HEK293 (cell line): Measurements from ENCODE around the gene ZBED1.
A peak's percentile ranks its signal among the peaks of the same experiment; 100 is the strongest.

Experiments used
- GFI1B ChIP-seq: fragments of 450-650 bp; formaldehyde crosslinking; IDR thresholded peaks from 2 replicates; pipeline ENCODE4 v1.5.1; 2016; ENCODE audit warnings: missing biosample characterization, missing genetic modification characterization
- GLI4 ChIP-seq: fragments of 450-650 bp; formaldehyde crosslinking; IDR thresholded peaks from 2 replicates; pipeline ENCODE4 v1.5.1; 2016; ENCODE audit warnings: missing biosample characterization, missing genetic modification characterization
- HOXD13 ChIP-seq: sonication (generic); formaldehyde crosslinking; IDR thresholded peaks from 2 replicates; pipeline ENCODE4 v1.8.0; 2022; ENCODE audit warnings: missing genetic modification reagents, borderline replicate concordance
- IKZF3 ChIP-seq: fragments of 450-650 bp; IDR thresholded peaks from 2 replicates; pipeline ENCODE4 v1.5.0; 2018; ENCODE audit warnings: missing biosample characterization, mild to moderate bottlenecking, missing genetic modification characterization, moderate library complexity
- OSR2 ChIP-seq: fragments of 450-650 bp; formaldehyde crosslinking; IDR thresholded peaks from 2 replicates; pipeline ENCODE4 v1.5.1; 2016; ENCODE audit warnings: missing biosample characterization, missing genetic modification characterization
- SP7 ChIP-seq: fragments of 450-650 bp; formaldehyde crosslinking; IDR thresholded peaks from 2 replicates; pipeline ENCODE4 v1.5.1; 2016; ENCODE audit warnings: missing biosample characterization, missing genetic modification characterization
- TCF7L2 ChIP-seq: IDR thresholded peaks from 2 replicates; pipeline ENCODE4 v1.6.1; 2011; ENCODE audit warnings: low read depth, mild to moderate bottlenecking, inconsistent platforms, low read length, moderate library complexity, borderline replicate concordance
- TRIM28 ChIP-seq: IDR thresholded peaks from 2 replicates; pipeline ENCODE4 v1.6.1; 2011; ENCODE audit warnings: low read length, control low read depth, borderline replicate concordance
- YY1 ChIP-seq: fragments of 450-650 bp; formaldehyde crosslinking; IDR thresholded peaks from 2 replicates; pipeline ENCODE4 v1.5.1; 2018; ENCODE audit warnings: missing biosample characterization, missing genetic modification characterization
- ZBTB1 ChIP-seq: fragments of 450-650 bp; formaldehyde crosslinking; IDR thresholded peaks from 2 replicates; pipeline ENCODE4 v1.5.1; 2016; ENCODE audit warnings: missing biosample characterization, missing genetic modification characterization
- ZBTB17 ChIP-seq: fragments of 450-650 bp; formaldehyde crosslinking; IDR thresholded peaks from 2 replicates; pipeline ENCODE4 v1.5.1; 2016; ENCODE audit warnings: missing biosample characterization, missing genetic modification characterization
- ZBTB20 ChIP-seq: fragments of 450-650 bp; formaldehyde crosslinking; IDR thresholded peaks from 2 replicates; pipeline ENCODE4 v1.5.1; 2016; ENCODE audit warnings: missing biosample characterization, missing genetic modification characterization
- ZEB2 ChIP-seq: fragments of 450-650 bp; formaldehyde crosslinking; IDR thresholded peaks from 2 replicates; pipeline ENCODE4 v1.5.1; 2016; ENCODE audit warnings: missing biosample characterization, missing genetic modification characterization
- ZFP37 ChIP-seq: fragments of 450-650 bp; formaldehyde crosslinking; IDR thresholded peaks from 2 replicates; pipeline ENCODE4 v1.5.1; 2016; ENCODE audit warnings: missing biosample characterization, missing genetic modification characterization
- ZFP41 ChIP-seq: fragments of 450-650 bp; formaldehyde crosslinking; IDR thresholded peaks from 2 replicates; pipeline ENCODE4 v1.5.1; 2016; ENCODE audit warnings: missing biosample characterization, missing genetic modification characterization, borderline replicate concordance
- ZNF140 ChIP-seq: fragments of 450-650 bp; formaldehyde crosslinking; IDR thresholded peaks from 2 replicates; pipeline ENCODE4 v1.5.1; 2016; ENCODE audit warnings: missing biosample characterization, missing genetic modification characterization
- ZNF248 ChIP-seq: fragments of 450-650 bp; formaldehyde crosslinking; IDR thresholded peaks from 2 replicates; pipeline ENCODE4 v1.5.1; 2017; ENCODE audit warnings: missing biosample characterization, missing genetic modification characterization
- ZNF335 ChIP-seq: fragments of 450-650 bp; formaldehyde crosslinking; conservative IDR thresholded peaks from 2 replicates; pipeline ENCODE4 v1.5.1; 2016; ENCODE audit warnings: missing biosample characterization, missing genetic modification characterization
- ZNF501 ChIP-seq: fragments of 450-650 bp; formaldehyde crosslinking; IDR thresholded peaks from 2 replicates; pipeline ENCODE4 v1.5.1; 2016; ENCODE audit warnings: missing biosample characterization, missing genetic modification characterization
- ZNF548 ChIP-seq: fragments of 450-650 bp; formaldehyde crosslinking; IDR thresholded peaks from 2 replicates; pipeline ENCODE4 v1.5.1; 2016; ENCODE audit warnings: missing biosample characterization, missing genetic modification characterization
- ZNF610 ChIP-seq: fragments of 450-650 bp; formaldehyde crosslinking; IDR thresholded peaks from 2 replicates; pipeline ENCODE4 v1.5.1; 2016; ENCODE audit warnings: missing biosample characterization, missing genetic modification characterization, borderline replicate concordance
- ZNF629 ChIP-seq: fragments of 450-650 bp; formaldehyde crosslinking; IDR thresholded peaks from 2 replicates; pipeline ENCODE4 v1.5.1; 2017; ENCODE audit warnings: missing biosample characterization, missing genetic modification characterization
- ZNF664 ChIP-seq: fragments of 450-650 bp; formaldehyde crosslinking; IDR thresholded peaks from 2 replicates; pipeline ENCODE4 v1.5.1; 2016; ENCODE audit warnings: missing biosample characterization, missing genetic modification characterization
- ZNF837 ChIP-seq: fragments of 450-650 bp; formaldehyde crosslinking; IDR thresholded peaks from 2 replicates; pipeline ENCODE4 v1.5.1; 2016; ENCODE audit warnings: missing biosample characterization, missing genetic modification characterization
- TF ChIP-seq, protein P1 (sequence below): fragments of 450-650 bp; formaldehyde crosslinking; IDR thresholded peaks from 2 replicates; pipeline ENCODE4 v1.5.1; 2016; ENCODE audit warnings: missing biosample characterization, missing genetic modification characterization
- TF ChIP-seq, protein P2 (sequence below): fragments of 450-650 bp; formaldehyde crosslinking; IDR thresholded peaks from 2 replicates; pipeline ENCODE4 v1.5.1; 2016; ENCODE audit warnings: missing biosample characterization, missing genetic modification characterization, borderline replicate concordance
- TF ChIP-seq, protein P3 (sequence below): fragments of 450-650 bp; formaldehyde crosslinking; IDR thresholded peaks from 2 replicates; pipeline ENCODE4 v1.5.1; 2016; ENCODE audit warnings: missing biosample characterization, missing genetic modification characterization
- TF ChIP-seq, protein P4 (sequence below): fragments of 450-650 bp; formaldehyde crosslinking; IDR thresholded peaks from 2 replicates; pipeline ENCODE4 v1.5.1; 2017; ENCODE audit warnings: missing biosample characterization, mild to moderate bottlenecking, missing genetic modification characterization, moderate library complexity

The ZBED1 gene

DNA sequence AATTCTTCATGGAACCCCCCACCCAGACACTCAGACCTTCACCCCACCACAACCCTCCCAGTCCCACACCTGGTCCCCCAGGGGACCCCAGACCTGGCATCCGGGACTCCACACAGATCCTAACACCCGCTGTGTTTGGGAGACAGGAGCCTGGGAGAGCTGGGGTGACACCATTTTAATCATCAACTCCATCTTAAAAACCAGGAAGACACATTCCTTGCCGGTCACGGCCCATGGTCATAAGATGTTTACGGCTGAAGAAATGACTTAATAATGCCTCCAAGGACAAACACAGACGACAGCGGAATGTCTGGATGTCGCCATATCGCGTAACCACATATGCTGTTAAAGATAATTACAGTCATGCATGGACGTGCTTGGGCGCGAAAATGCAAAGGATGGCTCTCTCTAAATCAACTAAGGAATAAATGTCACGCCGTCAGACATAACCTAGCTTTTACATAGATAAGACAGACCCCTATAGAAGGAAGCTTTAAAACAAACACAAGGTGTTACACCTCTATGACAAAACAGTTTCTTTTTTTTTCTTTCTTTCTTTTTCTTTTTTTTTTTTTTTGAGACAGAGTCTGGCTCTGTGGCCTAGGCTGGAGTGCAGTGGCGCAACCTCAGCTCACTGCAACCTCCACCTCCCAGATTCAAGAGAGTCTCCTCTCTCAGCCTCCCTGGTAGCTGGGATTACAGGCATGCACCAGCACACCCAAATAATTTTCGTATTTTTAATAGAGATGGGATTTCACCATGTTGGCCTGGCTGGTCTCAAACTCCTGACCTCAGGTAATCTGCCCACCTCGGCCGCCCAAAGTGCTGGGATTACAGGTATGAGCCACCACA lies 2.1 kb upstream of the ZBED1 start (continued):
- no peak for TF ChIP-seq ZNF248 (tag by site-specific recombination)
- peak; percentile 81 for TF ChIP-seq ZEB2 (tag by site-specific recombination)
- peak; percentile 47; the same call in 1 of the 2 replicates for TF ChIP-seq ZBTB20 (tag by site-specific recombination)
- TF ChIP-seq TRIM28: no peak
- TF ChIP-seq ZBTB1 (tag by site-specific recombination): peak; percentile 41; the same call in 1 of the 2 replicates
- TF ChIP-seq, protein P1, sequence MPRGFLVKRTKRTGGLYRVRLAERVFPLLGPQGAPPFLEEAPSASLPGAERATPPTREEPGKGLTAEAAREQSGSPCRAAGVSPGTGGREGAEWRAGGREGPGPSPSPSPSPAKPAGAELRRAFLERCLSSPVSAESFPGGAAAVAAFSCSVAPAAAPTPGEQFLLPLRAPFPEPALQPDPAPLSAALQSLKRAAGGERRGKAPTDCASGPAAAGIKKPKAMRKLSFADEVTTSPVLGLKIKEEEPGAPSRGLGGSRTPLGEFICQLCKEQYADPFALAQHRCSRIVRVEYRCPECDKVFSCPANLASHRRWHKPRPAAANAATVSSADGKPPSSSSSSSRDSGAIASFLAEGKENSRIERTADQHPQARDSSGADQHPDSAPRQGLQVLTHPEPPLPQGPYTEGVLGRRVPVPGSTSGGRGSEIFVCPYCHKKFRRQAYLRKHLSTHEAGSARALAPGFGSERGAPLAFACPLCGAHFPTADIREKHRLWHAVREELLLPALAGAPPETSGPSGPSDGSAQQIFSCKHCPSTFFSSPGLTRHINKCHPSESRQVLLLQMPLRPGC (tag by site-specific recombination): peak; percentile 85
- no peak for TF ChIP-seq ZNF140 (tag by site-specific recombination)
- TF ChIP-seq GFI1B (tag by site-specific recombination): no peak
- TF ChIP-seq, protein P2, sequence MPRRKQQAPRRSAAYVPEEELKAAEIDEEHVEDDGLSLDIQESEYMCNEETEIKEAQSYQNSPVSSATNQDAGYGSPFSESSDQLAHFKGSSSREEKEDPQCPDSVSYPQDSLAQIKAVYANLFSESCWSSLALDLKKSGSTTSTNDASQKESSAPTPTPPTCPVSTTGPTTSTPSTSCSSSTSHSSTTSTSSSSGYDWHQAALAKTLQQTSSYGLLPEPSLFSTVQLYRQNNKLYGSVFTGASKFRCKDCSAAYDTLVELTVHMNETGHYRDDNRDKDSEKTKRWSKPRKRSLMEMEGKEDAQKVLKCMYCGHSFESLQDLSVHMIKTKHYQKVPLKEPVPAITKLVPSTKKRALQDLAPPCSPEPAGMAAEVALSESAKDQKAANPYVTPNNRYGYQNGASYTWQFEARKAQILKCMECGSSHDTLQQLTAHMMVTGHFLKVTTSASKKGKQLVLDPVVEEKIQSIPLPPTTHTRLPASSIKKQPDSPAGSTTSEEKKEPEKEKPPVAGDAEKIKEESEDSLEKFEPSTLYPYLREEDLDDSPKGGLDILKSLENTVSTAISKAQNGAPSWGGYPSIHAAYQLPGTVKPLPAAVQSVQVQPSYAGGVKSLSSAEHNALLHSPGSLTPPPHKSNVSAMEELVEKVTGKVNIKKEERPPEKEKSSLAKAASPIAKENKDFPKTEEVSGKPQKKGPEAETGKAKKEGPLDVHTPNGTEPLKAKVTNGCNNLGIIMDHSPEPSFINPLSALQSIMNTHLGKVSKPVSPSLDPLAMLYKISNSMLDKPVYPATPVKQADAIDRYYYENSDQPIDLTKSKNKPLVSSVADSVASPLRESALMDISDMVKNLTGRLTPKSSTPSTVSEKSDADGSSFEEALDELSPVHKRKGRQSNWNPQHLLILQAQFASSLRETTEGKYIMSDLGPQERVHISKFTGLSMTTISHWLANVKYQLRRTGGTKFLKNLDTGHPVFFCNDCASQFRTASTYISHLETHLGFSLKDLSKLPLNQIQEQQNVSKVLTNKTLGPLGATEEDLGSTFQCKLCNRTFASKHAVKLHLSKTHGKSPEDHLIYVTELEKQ: no peak
- no peak for TF ChIP-seq ZNF610
- TF ChIP-seq IKZF3 (tag by site-specific recombination): peak; percentile 81
- TF ChIP-seq ZFP41: no peak
- peak; percentile 77 for TF ChIP-seq SP7 (tag by site-specific recombination)
- TF ChIP-seq, protein P3, sequence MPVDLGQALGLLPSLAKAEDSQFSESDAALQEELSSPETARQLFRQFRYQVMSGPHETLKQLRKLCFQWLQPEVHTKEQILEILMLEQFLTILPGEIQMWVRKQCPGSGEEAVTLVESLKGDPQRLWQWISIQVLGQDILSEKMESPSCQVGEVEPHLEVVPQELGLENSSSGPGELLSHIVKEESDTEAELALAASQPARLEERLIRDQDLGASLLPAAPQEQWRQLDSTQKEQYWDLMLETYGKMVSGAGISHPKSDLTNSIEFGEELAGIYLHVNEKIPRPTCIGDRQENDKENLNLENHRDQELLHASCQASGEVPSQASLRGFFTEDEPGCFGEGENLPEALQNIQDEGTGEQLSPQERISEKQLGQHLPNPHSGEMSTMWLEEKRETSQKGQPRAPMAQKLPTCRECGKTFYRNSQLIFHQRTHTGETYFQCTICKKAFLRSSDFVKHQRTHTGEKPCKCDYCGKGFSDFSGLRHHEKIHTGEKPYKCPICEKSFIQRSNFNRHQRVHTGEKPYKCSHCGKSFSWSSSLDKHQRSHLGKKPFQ (tag by site-specific recombination): no peak
- TF ChIP-seq GLI4 (tag by site-specific recombination): no peak
- TF ChIP-seq TCF7L2: no peak
- TF ChIP-seq ZNF501 (tag by site-specific recombination): no peak
- TF ChIP-seq, protein P4, sequence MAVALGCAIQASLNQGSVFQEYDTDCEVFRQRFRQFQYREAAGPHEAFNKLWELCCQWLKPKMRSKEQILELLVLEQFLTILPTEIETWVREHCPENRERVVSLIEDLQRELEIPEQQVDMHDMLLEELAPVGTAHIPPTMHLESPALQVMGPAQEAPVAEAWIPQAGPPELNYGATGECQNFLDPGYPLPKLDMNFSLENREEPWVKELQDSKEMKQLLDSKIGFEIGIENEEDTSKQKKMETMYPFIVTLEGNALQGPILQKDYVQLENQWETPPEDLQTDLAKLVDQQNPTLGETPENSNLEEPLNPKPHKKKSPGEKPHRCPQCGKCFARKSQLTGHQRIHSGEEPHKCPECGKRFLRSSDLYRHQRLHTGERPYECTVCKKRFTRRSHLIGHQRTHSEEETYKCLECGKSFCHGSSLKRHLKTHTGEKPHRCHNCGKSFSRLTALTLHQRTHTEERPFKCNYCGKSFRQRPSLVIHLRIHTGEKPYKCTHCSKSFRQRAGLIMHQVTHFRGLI (tag by site-specific recombination): no peak
- peak; percentile 60; the same call in 1 of the 2 replicates for TF ChIP-seq OSR2 (tag by site-specific recombination)
- peak; percentile 79 for TF ChIP-seq YY1 (tag by site-specific recombination)
- TF ChIP-seq ZBTB17 (tag by site-specific recombination): 0 out of 2 replicates have a peak, but pooled peaks have one; percentile 14
- peak; percentile 65 for TF ChIP-seq ZNF629 (tag by site-specific recombination)
- peak; percentile 14 for TF ChIP-seq ZNF335
- no peak for TF ChIP-seq ZNF664 (tag by site-specific recombination)
- no peak for TF ChIP-seq ZNF548
- no peak for TF ChIP-seq ZNF837 (tag by site-specific recombination)
- 0 out of 2 replicates have a peak, but pooled peaks have one; percentile 25 for TF ChIP-seq HOXD13 (CRISPR knock-in tag)
- TF ChIP-seq ZFP37 (tag by site-specific recombination): no peak
